22Rv1 (cell line): ENCODE measurements around the gene VARS1.

Experiments
- CTCF ChIP-seq: fragments of 450-650 bp; IDR thresholded peaks from 2 replicates; pipeline ENCODE4 v1.5.1; 2017; ENCODE audit warnings: mild to moderate bottlenecking
- ZFX ChIP-seq: fragments of 450-650 bp; IDR thresholded peaks from 2 replicates; pipeline ENCODE4 v1.6.1; 2017; ENCODE audit warnings: antibody characterized with exemption, borderline replicate concordance

- peak; percentile 93 for TF ChIP-seq CTCF
- no peak for TF ChIP-seq ZFX
Measured at GRCh38 chr6:31795616-31796298, at the start of gene VARS1.
